ENCODE results near the gene ADGRG3. TPM values are rescaled to one million over a fixed set of nuclear protein-coding genes. Genes with fewer than 3 reads are reported as not detected.

The ADGRG3 gene
- total RNA-seq, 1 experiment from 2014 or later: 0.46 TPM

DNA sequence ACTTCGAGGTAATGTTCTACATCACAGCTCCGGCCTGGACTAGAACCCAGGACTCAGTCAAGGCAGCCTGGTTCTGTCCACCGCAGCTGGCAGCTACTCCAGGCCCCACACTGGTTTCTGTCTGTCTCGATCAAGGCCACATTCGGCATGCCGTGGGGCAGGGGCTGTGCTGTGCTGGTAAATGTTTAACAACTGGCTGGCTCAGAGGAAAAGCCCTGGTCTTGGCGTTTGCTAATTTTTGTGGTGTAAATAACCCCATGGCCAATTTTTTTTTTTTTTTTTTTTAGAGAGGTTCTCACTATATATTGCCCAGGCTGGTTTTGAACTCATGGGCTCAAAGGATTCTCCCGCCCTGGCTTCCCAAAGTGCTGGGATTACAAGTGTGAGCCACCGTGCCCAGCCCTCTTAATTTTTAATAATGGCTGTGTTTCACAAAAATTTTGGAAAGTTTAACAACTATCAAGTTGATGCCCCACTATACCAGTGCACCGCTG lies 26.2 kb downstream of the ADGRG3 start:
- H4K91ac ChIP-seq (ENCODE audit: insufficient read length, low read depth, low read length): no peak overlapping the region
- H3K9ac ChIP-seq (ENCODE audit: extremely low read depth, insufficient read length, low read length): no peak overlapping the region
- no peaks in the 10 kb centered on the region for H3K79me1 ChIP-seq (ENCODE audit: insufficient read depth, low read depth, low read length, poor library complexity, severe bottlenecking)
- no peaks in the 10 kb centered on the region for H3K23me2 ChIP-seq (ENCODE audit: insufficient read length, low read depth, low read length, poor library complexity, severe bottlenecking)
- H4K5ac ChIP-seq (ENCODE audit: insufficient read length, low read depth, low read length): no peak overlapping the region
- H3K4me2 ChIP-seq (ENCODE audit: insufficient read depth, insufficient read length, low read length): no peak overlapping the region
- Mint-ChIP-seq H3K4me3 (no peak overlapping the region), H3K36me3 (ENCODE audit: insufficient read depth in 1 of 3, low read depth in 3 of 3) (no peaks in the 10 kb centered on the region), H3K4me1 (peaks cover 3 to 15% of the 10 kb centered on the region in 2 experiments), H3K27ac (no peak overlapping the region; a peak in 1 of 7 replicates), H3K9me3 (no peaks in the 10 kb centered on the region), H3K27me3 (ENCODE audit: low read depth) (peaks cover 1% of the 10 kb centered on the region; the same call in 1 of the 2 replicates)
- no peak overlapping the region for H3K14ac ChIP-seq (ENCODE audit: insufficient read depth, low read length)
- H3K27me3 ChIP-seq (ENCODE audit: insufficient read depth, low read length): no peaks in the 10 kb centered on the region
- TF ChIP-seq, protein P1, sequence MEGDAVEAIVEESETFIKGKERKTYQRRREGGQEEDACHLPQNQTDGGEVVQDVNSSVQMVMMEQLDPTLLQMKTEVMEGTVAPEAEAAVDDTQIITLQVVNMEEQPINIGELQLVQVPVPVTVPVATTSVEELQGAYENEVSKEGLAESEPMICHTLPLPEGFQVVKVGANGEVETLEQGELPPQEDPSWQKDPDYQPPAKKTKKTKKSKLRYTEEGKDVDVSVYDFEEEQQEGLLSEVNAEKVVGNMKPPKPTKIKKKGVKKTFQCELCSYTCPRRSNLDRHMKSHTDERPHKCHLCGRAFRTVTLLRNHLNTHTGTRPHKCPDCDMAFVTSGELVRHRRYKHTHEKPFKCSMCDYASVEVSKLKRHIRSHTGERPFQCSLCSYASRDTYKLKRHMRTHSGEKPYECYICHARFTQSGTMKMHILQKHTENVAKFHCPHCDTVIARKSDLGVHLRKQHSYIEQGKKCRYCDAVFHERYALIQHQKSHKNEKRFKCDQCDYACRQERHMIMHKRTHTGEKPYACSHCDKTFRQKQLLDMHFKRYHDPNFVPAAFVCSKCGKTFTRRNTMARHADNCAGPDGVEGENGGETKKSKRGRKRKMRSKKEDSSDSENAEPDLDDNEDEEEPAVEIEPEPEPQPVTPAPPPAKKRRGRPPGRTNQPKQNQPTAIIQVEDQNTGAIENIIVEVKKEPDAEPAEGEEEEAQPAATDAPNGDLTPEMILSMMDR (conservative IDR thresholded peaks at IDR 0.05): no peak
- H3T11ph ChIP-seq (ENCODE audit: low read length): no peak overlapping the region
- no peak overlapping the region for H2BK12ac ChIP-seq (ENCODE audit: insufficient read length, low read depth, low read length)
- H3K23ac ChIP-seq (ENCODE audit: insufficient read length, low read depth, low read length): no peak overlapping the region
- no peak overlapping the region for H2BK120ac ChIP-seq (ENCODE audit: low read depth, low read length, poor library complexity, severe bottlenecking)
- H2BK5ac ChIP-seq (ENCODE audit: insufficient read length, low read length): no peak overlapping the region
- H3K27ac ChIP-seq (ENCODE audit: insufficient read length, low read depth, low read length): no peak overlapping the region
- H2BK20ac ChIP-seq (ENCODE audit: low read depth, low read length, poor library complexity, severe bottlenecking): no peak overlapping the region
- no peaks in the 10 kb centered on the region for H4K20me1 ChIP-seq (ENCODE audit: control insufficient read depth, insufficient read depth, insufficient read length)
- WGBS (ENCODE audit: extremely low coverage, insufficient read length, low lambda C conversion rate): no CpG with 5 or more reads among the region's 10 CpGs
- no peak overlapping the region for H3K18ac ChIP-seq (ENCODE audit: insufficient read length, low read depth, low read length)
- no peak overlapping the region for H4K8ac ChIP-seq (replicated peaks; ENCODE audit: insufficient read length, low read depth, low read length)
- H2BK15ac ChIP-seq (ENCODE audit: low read depth, low read length): no peak overlapping the region
- H2AFZ ChIP-seq (ENCODE audit: low read length): no peak overlapping the region
- H3K56ac ChIP-seq (ENCODE audit: insufficient read length, low read depth, low read length): no peak overlapping the region
- H3K4ac ChIP-seq (ENCODE audit: low read depth, low read length): no peak overlapping the region
- no peaks in the 10 kb centered on the region for H3K79me2 ChIP-seq (ENCODE audit: insufficient read depth, low read length)
- no peaks in the 10 kb centered on the region for H3K4me1 ChIP-seq (ENCODE audit: insufficient read depth, low read length)
- H2AK5ac ChIP-seq (ENCODE audit: insufficient read length, low read length): no peak overlapping the region
- no peak for DNase-seq
- H3K9me3 ChIP-seq (ENCODE audit: control insufficient read depth, low read depth, low read length): no peaks in the 10 kb centered on the region
